Measurements from ENCODE around the gene FAR2. TPM values are rescaled to one million over a fixed set of nuclear protein-coding genes. Genes with fewer than 3 reads are reported as not detected.

Gene FAR2
- total RNA-seq, 1 donor = 10.5 TPM

GRCh38 chr12:29264424-29264823 is 115.3 kb downstream of the FAR2 start:
- Histone ChIP-seq H3K36me3 (ENCODE audit: insufficient read depth, low read length) (no peaks in the 10 kb centered on the region), H2AFZ (ENCODE audit: low read length) (no peak overlapping the region), H3K27me3 (ENCODE audit: insufficient read depth, low read length) (no peaks in the 10 kb centered on the region), H3K9me3 (ENCODE audit: low read depth, low read length) (no peaks in the 10 kb centered on the region), H3K4me2 (ENCODE audit: insufficient read depth, low read length) (no peak overlapping the region), H3K27ac (ENCODE audit: low read depth, low read length) (no peak overlapping the region), H3K4me3 (ENCODE audit: insufficient read depth, low read length) (no peak overlapping the region), H3K79me2 (ENCODE audit: insufficient read depth, low read length) (no peaks in the 10 kb centered on the region), H4K20me1 (ENCODE audit: insufficient read depth, low read length) (no peaks in the 10 kb centered on the region), H3K4me1 (ENCODE audit: insufficient read depth, low read length) (no peaks in the 10 kb centered on the region)
- no peak for DNase-seq (ENCODE audit: insufficient read length, low spot score, missing footprints)
- TF ChIP-seq CTCF (IDR thresholded peaks at IDR 0.05; ENCODE audit: extremely low read depth, low read depth, low read length) = no peak

- no peaks in the 10 kb centered on the region for H3K79me2 ChIP-seq (ENCODE audit: insufficient read depth, low read length)
- H4K20me1 ChIP-seq (ENCODE audit: insufficient read depth, low read length) = no peaks in the 10 kb centered on the region
- no peaks in the 10 kb centered on the region for H3K36me3 ChIP-seq (ENCODE audit: insufficient read depth, low read length)
- H3K4me2 ChIP-seq (ENCODE audit: insufficient read depth, low read length) = no peak overlapping the region
- no peaks in the 10 kb centered on the region for H3K9me3 ChIP-seq (ENCODE audit: low read depth, low read length)
- no peak for TF ChIP-seq CTCF (IDR thresholded peaks at IDR 0.05; ENCODE audit: extremely low read depth, low read depth, low read length)
- H3K4me1 ChIP-seq (ENCODE audit: insufficient read depth, low read length) = no peaks in the 10 kb centered on the region
- H3K27ac ChIP-seq (ENCODE audit: low read depth, low read length) = no peak overlapping the region
- H3K27me3 ChIP-seq (ENCODE audit: insufficient read depth, low read length) = no peaks in the 10 kb centered on the region
- H3K4me3 ChIP-seq (ENCODE audit: insufficient read depth, low read length) = no peak overlapping the region
- H2AFZ ChIP-seq (ENCODE audit: low read length) = no peak overlapping the region
- no peak for DNase-seq (ENCODE audit: insufficient read length, low spot score, missing footprints)
These were observed 120.8 kb downstream of the FAR2 start for GRCh38 chr12:29269706-29270408.

GRCh38 chr12:29270446-29270845 is 121.4 kb downstream of the FAR2 start:
- Histone ChIP-seq H2AFZ (ENCODE audit: low read length) (no peak overlapping the region), H3K4me2 (ENCODE audit: insufficient read depth, low read length) (no peak overlapping the region), H3K79me2 (ENCODE audit: insufficient read depth, low read length) (no peaks in the 10 kb centered on the region), H4K20me1 (ENCODE audit: insufficient read depth, low read length) (no peaks in the 10 kb centered on the region), H3K4me1 (ENCODE audit: insufficient read depth, low read length) (no peaks in the 10 kb centered on the region), H3K27ac (ENCODE audit: low read depth, low read length) (no peak overlapping the region), H3K27me3 (ENCODE audit: insufficient read depth, low read length) (no peaks in the 10 kb centered on the region), H3K9me3 (ENCODE audit: low read depth, low read length) (no peaks in the 10 kb centered on the region), H3K4me3 (ENCODE audit: insufficient read depth, low read length) (no peak overlapping the region), H3K36me3 (ENCODE audit: insufficient read depth, low read length) (no peaks in the 10 kb centered on the region)
- TF ChIP-seq CTCF (IDR thresholded peaks at IDR 0.05; ENCODE audit: extremely low read depth, low read depth, low read length) = no peak
- no peak for DNase-seq (ENCODE audit: insufficient read length, low spot score, missing footprints)

- Histone ChIP-seq H3K36me3 (ENCODE audit: insufficient read depth, low read length) (no peaks in the 10 kb centered on the region), H3K4me3 (ENCODE audit: insufficient read depth, low read length) (no peak overlapping the region), H3K79me2 (ENCODE audit: insufficient read depth, low read length) (no peaks in the 10 kb centered on the region), H3K27ac (ENCODE audit: low read depth, low read length) (no peak overlapping the region), H3K4me1 (ENCODE audit: insufficient read depth, low read length) (peaks cover 2% of the 10 kb centered on the region), H3K27me3 (ENCODE audit: insufficient read depth, low read length) (no peaks in the 10 kb centered on the region), H4K20me1 (ENCODE audit: insufficient read depth, low read length) (no peaks in the 10 kb centered on the region), H3K9me3 (ENCODE audit: low read depth, low read length) (no peaks in the 10 kb centered on the region), H3K4me2 (ENCODE audit: insufficient read depth, low read length) (no peak overlapping the region), H2AFZ (ENCODE audit: low read length) (no peak overlapping the region)
- DNase-seq (ENCODE audit: insufficient read length, low spot score, missing footprints) = no peak
- no peak for TF ChIP-seq CTCF (IDR thresholded peaks at IDR 0.05; ENCODE audit: extremely low read depth, low read depth, low read length)
These were observed 124.2 kb downstream of the FAR2 start for GRCh38 chr12:29273178-29273843.
